K562 (cell line): ENCODE data around the gene EFCAB9. TPM values are rescaled to one million over a fixed set of nuclear protein-coding genes. Genes with fewer than 3 reads are reported as not detected.
"Not testable (repeated sequence)": the region's sequence is repeated elsewhere in the genome, so short reads cannot be mapped to it uniquely, and the experiment has no call there.

Experiments used
- ATAC-seq: fragments of 200-7000 bp; cut with Tn5 transposase; 3 replicates; pipeline ENCODE4 v1.9.1; 2020; ENCODE audit warnings: moderate library complexity
- BruUV-seq: library from RNA; stranded (reverse); fragments of 400-500 nt; replicated peaks from 2 replicates; lab custom pipeline; 2021; lab: Mats Ljungman, UMichigan
- CTCF ChIA-PET: fragments of 300-600 bp; formaldehyde crosslinking; extraction: SDS; loops from one replicate; lab custom pipeline; 2021; ENCODE audit warnings: low intra/inter-chr PET ratio; lab: Yijun Ruan, JAX
- POLR2A ChIA-PET: fragments of 300-600, 350-650 bp; sonication (Branson Sonifier 250); formaldehyde crosslinking; extraction: SDS; loops from one replicate; lab custom pipeline; 2021; ENCODE audit warnings: antibody characterized with exemption, inconsistent platforms; lab: Yijun Ruan, JAX
- DNase-seq, 4 experiments: peaks; one replicate each; pipeline versions ENCODE4 v3.0.0 to v3.0.0-alpha.2; 2011 to 2018; ENCODE audit warnings: low spot score in 3 of 4, mixed read lengths in 3 of 4; ENCODE audit errors: extremely low read depth in 1 of 4
- FAIRE-seq: peaks from 2 replicates; lab custom pipeline; 2011; peaks lifted over from hg19 to GRCh38; lab: Jason Lieb, UNC
- H2AFZ ChIP-seq: 2 replicates; pipeline ENCODE4 v1.6.0; 2011; ENCODE audit warnings: low read depth, low read length, control low read depth, inconsistent platforms
- H3K27ac ChIP-seq: fragments of 200-600 bp; 3 replicates; pipeline ENCODE4 v1.8.0; 2011; ENCODE audit warnings: low read depth, mild to moderate bottlenecking, control low read depth, inconsistent platforms, low read length, moderate library complexity, mixed read lengths; ENCODE audit errors: extremely low read depth
- H3K27me3 ChIP-seq, 2 experiments: fragments of 300-600 bp in 1 of 2; 2 replicates in 1 of 2; 3 replicates in 1 of 2; pipeline versions ENCODE4 v1.6.0 to v1.8.0; 2011; ENCODE audit warnings: inconsistent platforms in 2 of 2, low read length in 2 of 2, mild to moderate bottlenecking in 1 of 2, mixed read lengths in 1 of 2, moderate library complexity in 1 of 2; ENCODE audit not compliant: control insufficient read depth in 2 of 2, insufficient read depth in 2 of 2
- H3K36me3 ChIP-seq: fragments of 300-600 bp; 3 replicates; pipeline ENCODE4 v1.8.0; 2011; ENCODE audit warnings: mild to moderate bottlenecking, low read length, inconsistent platforms; ENCODE audit not compliant: control insufficient read depth, insufficient read depth
- H3K4me1 ChIP-seq, 2 experiments: fragments of 200-600 bp in 1 of 2; replicated peaks in 1 of 2; 2 replicates in 1 of 2; 3 replicates in 1 of 2; pipeline versions ENCODE4 v1.5.1 to v1.8.0; 2011; ENCODE audit warnings: inconsistent platforms in 2 of 2, low read length in 2 of 2, mild to moderate bottlenecking in 1 of 2, mixed read lengths in 1 of 2, moderate library complexity in 1 of 2; ENCODE audit not compliant: control insufficient read depth in 2 of 2, insufficient read depth in 2 of 2
- H3K4me2 ChIP-seq: 2 replicates; pipeline ENCODE4 v1.6.1; 2011; ENCODE audit warnings: low read length, control low read depth, inconsistent platforms, mixed read lengths; ENCODE audit not compliant: insufficient read depth
- H3K4me3 ChIP-seq: fragments of 200-600 bp; sonication (generic), shearing (Covaris generic); 2 replicates; pipeline ENCODE4 v1.5.1; 2016; ENCODE audit warnings: control low read depth, inconsistent platforms
- H3K79me2 ChIP-seq: fragments of 200-600 bp; 3 replicates; pipeline ENCODE4 v1.8.0; 2011; ENCODE audit warnings: low read length, inconsistent platforms; ENCODE audit not compliant: control insufficient read depth, insufficient read depth
- H3K9ac ChIP-seq, 2 experiments: 2 replicates each; pipeline versions ENCODE4 v1.6.0 to v1.6.1; 2011; ENCODE audit warnings: low read depth in 2 of 2, low read length in 2 of 2, control low read depth in 1 of 2, inconsistent platforms in 1 of 2, mild to moderate bottlenecking in 1 of 2, mixed read lengths in 1 of 2; ENCODE audit not compliant: insufficient read depth in 1 of 2
- H3K9me1 ChIP-seq: one replicate; pipeline ENCODE4 v1.6.0; 2011; ENCODE audit warnings: inconsistent platforms, mild to moderate bottlenecking, low read length, moderate library complexity; ENCODE audit not compliant: control insufficient read depth, insufficient read depth
- H3K9me3 ChIP-seq: replicated peaks from 2 replicates; pipeline ENCODE4 v1.5.1; 2011; ENCODE audit warnings: low read depth, low read length, inconsistent platforms; ENCODE audit not compliant: control insufficient read depth, insufficient read depth
- H4K20me1 ChIP-seq: replicated peaks from 2 replicates; pipeline ENCODE4 v1.6.1; 2011; ENCODE audit warnings: low read length, inconsistent platforms, mixed read lengths; ENCODE audit not compliant: control insufficient read depth, insufficient read depth
- ASH1L ChIP-seq: fragments of 450-650 bp; IDR thresholded peaks from 2 replicates; pipeline ENCODE4 v1.6.1; 2018; ENCODE audit warnings: borderline replicate concordance, mild to moderate bottlenecking, low read depth; ENCODE audit not compliant: partially characterized antibody
- NFYB ChIP-seq: IDR thresholded peaks from 2 replicates; pipeline ENCODE4 v1.6.1; 2011; ENCODE audit warnings: mild to moderate bottlenecking, moderate library complexity; ENCODE audit not compliant: insufficient read length; ENCODE audit errors: extremely low read depth
- ZC3H11A ChIP-seq: IDR thresholded peaks from 2 replicates; pipeline ENCODE4 v1.6.1; 2012; ENCODE audit warnings: low read depth, low read length, improper control_type of control experiment
- ZNF316 ChIP-seq: fragments of 450-650 bp; IDR thresholded peaks from 2 replicates; pipeline ENCODE4 v1.6.1; 2016
- ZNF668 ChIP-seq: fragments of 250-450 bp; sonication (Bioruptor Pico); IDR thresholded peaks from 2 replicates; pipeline ENCODE4 v1.8.0; 2022; ENCODE audit warnings: mild to moderate bottlenecking, inconsistent platforms
- WGBS: fragments of 100-300 bp; shearing (Covaris generic); methylation state at CpG from one replicate; pipeline ENCODE4 v1.1.6; 2016; ENCODE audit warnings: low coverage, mixed read lengths; ENCODE audit not compliant: insufficient coverage; ENCODE audit errors: missing lambda C conversion rate; 5-methylcytosine and 5-hydroxymethylcytosine counted together
- in situ Hi-C: fragments of 300-500 bp; cut with MboI; formaldehyde crosslinking; loops from 4 replicates; pipeline ENCODE4 v1.15.0; 2018; ENCODE audit warnings: inconsistent platforms, mixed read lengths
- intact Hi-C: fragments of 100-400 bp; cut with micrococcal nuclease; formaldehyde crosslinking; loops from 2 replicates; pipeline ENCODE4 v1.14.2; 2022
- polyA plus RNA-seq, 8 experiments: library from polyadenylated mRNA; depleted of rRNA in 4 of 8; stranded (reverse) in 5 of 8; unstranded in 3 of 8; fragments of >200 nt; fragmentation: Nextera tagmentation in 2 of 8; fragmentation: Illumina TruSeq in 1 of 8; extraction: Ambion mirVana in 2 of 8; extraction: Trizol in 1 of 8; gene quantifications; 2 replicates each; pipeline versions ENCODE4 v1.2.1 to v1.2.3, GENCODE V29; 2011 to 2014; ENCODE audit warnings: inconsistent platforms in 1 of 8, missing spikeins in 1 of 8
- total RNA-seq, 7 experiments: library from RNA; depleted of rRNA in 6 of 7; stranded (reverse); fragments of >200 nt in 6 of 7; fragmentation: Illumina TruSeq in 2 of 7; extraction: Trizol in 2 of 7; gene quantifications; 2 replicates each; pipeline versions ENCODE4 v1.2.1 to v1.2.3, GENCODE V29; 2011 to 2021; ENCODE audit warnings: low replicate concordance in 1 of 7

EFCAB9 gene
- total and polyA plus RNA-seq, 9 of the 15 experiments (the other 6 are each of a cell fraction or from before 2014, with no cell fraction given), result not detected

- Histone ChIP-seq H3K4me2 (no peak overlapping the region), H3K9ac (no peak overlapping the region), H3K27me3 (peaks cover 13 to 29% of the 10 kb centered on the region in 2 experiments; a peak in 4 of 5 replicates), H3K9me3 (no peaks in the 10 kb centered on the region), H3K79me2 (no peaks in the 10 kb centered on the region), H3K36me3 (no peaks in the 10 kb centered on the region), H4K20me1 (no peaks in the 10 kb centered on the region), H3K4me1 (no peaks in the 10 kb centered on the region; a peak in 1 of 5 replicates), H2AFZ (no peak overlapping the region), H3K4me3 (no peak overlapping the region), H3K27ac (no peak overlapping the region), H3K9me1 (no peaks in the 10 kb centered on the region)
- intact Hi-C loops (no loop called here), in situ Hi-C loops (no loop called here)
- CTCF ChIA-PET, result no interaction called here
- no TSS peak for BruUV-seq
- DNase-seq, result no peak
- 0 out of 2 replicates have a peak, but pooled peaks have one; percentile 32 for TF ChIP-seq ZC3H11A
- TF ChIP-seq ZNF668 (CRISPR knock-in tag), result no peak
- POLR2A ChIA-PET, result interaction anchor here (0.7 to 1.3 kb wide), 2 partner anchors 9 to 26 kb away, joined by 3 read pairs; no protein-coding TSS in a partner anchor
- no peak for FAIRE-seq
- 19% methylated on average over 6 of the region's 6 CpGs for WGBS
- ATAC-seq, result peak; percentile 20; the same call in 1 of the 3 replicates
These were observed 1.2 kb downstream of the EFCAB9 start for GRCh38 chr5:172194985-172195774.

GRCh38 chr5:172197775-172198174 lies 3.8 kb downstream of the EFCAB9 start:
- H3K9ac ChIP-seq, ATAC-seq, in situ Hi-C loops, DNase-seq, H2AFZ ChIP-seq, BruUV-seq, CTCF ChIA-PET, H3K79me2 ChIP-seq, H4K20me1 ChIP-seq, FAIRE-seq, H3K4me3 ChIP-seq, H3K9me1 ChIP-seq, H3K4me2 ChIP-seq, H3K4me1 ChIP-seq, intact Hi-C loops, H3K36me3 ChIP-seq, H3K27ac ChIP-seq, H3K9me3 ChIP-seq: not testable (repeated sequence)
- peaks cover 26 to 45% of the 10 kb centered on the region in 2 experiments for H3K27me3 ChIP-seq
- peak; percentile 78 for TF ChIP-seq NFYB
- peak; percentile 76 for TF ChIP-seq ZNF316
- peak; percentile 59 for TF ChIP-seq ASH1L
- POLR2A ChIA-PET, result interaction anchor here (0.6 kb wide), 2 partner anchors 13 to 406 kb away, joined by 3 to 5 read pairs; no protein-coding TSS in a partner anchor
- 5% methylated on average over 3 of the region's 4 CpGs for WGBS
